ENCODE data around the gene MRGPRX4. TPM values are rescaled to one million over a fixed set of nuclear protein-coding genes. Genes with fewer than 3 reads are reported as not detected.
"Not testable (repeated sequence)": the region's sequence is repeated elsewhere in the genome, so short reads cannot be mapped to it uniquely, and the experiment has no call there.

The MRGPRX4 gene
- total and polyA plus RNA-seq, 12 donors, result not detected

DNA sequence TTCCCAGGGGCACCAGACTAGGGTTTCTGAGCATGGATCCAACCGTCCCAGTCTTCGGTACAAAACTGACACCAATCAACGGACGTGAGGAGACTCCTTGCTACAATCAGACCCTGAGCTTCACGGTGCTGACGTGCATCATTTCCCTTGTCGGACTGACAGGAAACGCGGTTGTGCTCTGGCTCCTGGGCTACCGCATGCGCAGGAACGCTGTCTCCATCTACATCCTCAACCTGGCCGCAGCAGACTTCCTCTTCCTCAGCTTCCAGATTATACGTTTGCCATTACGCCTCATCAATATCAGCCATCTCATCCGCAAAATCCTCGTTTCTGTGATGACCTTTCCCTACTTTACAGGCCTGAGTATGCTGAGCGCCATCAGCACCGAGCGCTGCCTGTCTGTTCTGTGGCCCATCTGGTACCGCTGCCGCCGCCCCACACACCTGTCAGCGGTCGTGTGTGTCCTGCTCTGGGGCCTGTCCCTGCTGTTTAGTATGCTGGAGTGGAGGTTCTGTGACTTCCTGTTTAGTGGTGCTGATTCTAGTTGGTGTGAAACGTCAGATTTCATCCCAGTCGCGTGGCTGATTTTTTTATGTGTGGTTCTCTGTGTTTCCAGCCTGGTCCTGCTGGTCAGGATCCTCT, 709 bp downstream of the MRGPRX4 start:
- DNase-seq, result no peak
- 82 to 88% (median 85%) methylated on average over 24 to 28 of the region's 28 CpGs for WGBS, 4 donors
- Histone ChIP-seq H3K4me1 (replicated peaks in 1 of 2) (no peaks in the 10 kb centered on the region), H3K27me3 (peaks cover 15% of the 10 kb centered on the region), H3K9me3 (replicated peaks in 1 of 3) (no peaks in the 10 kb centered on the region), H3K4me3 (no peak overlapping the region), H3K36me3 (replicated peaks in 1 of 2) (no peaks in the 10 kb centered on the region), H3K27ac (no peak overlapping the region)
- intact Hi-C loops (cut with DNase I), result no loop called here
- TF ChIP-seq CTCF (IDR thresholded peaks at IDR 0.05) (no peak), POLR2A (IDR thresholded peaks at IDR 0.05) (no peak)

DNA sequence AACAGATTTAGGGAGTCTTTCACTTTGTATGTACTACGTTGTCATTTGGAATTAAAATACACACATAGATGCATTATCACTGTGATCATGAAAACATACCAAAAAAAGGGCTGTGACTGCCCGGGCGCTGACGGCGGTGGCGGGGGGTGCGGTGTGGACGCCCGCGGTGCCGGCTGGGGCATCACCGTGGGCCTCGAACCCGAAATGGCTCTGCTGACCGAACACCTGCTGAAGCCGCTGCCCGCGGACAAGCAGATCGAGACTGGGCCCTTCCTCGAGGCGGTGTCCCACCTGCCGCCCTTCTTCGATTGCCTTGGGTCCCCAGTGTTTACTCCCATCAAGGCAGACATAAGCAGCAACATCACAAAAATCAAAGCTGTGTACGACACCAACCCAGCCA, 16.2 kb downstream of the MRGPRX4 start:
- Histone ChIP-seq H3K9me3 (replicated peaks in 1 of 3) (no peaks in the 10 kb centered on the region), H3K36me3 (replicated peaks in 1 of 2) (no peaks in the 10 kb centered on the region), H3K4me3 (no peak overlapping the region), H3K27me3 (peaks cover 8% of the 10 kb centered on the region), H3K27ac (no peak overlapping the region), H3K4me1 (replicated peaks in 1 of 2) (no peaks in the 10 kb centered on the region)
- WGBS, 4 donors, result 87 to 91% (median 90%) methylated on average over 24 of the region's 24 CpGs
- no peak for DNase-seq
- TF ChIP-seq POLR2A (IDR thresholded peaks at IDR 0.05) (no peak), CTCF (IDR thresholded peaks at IDR 0.05) (no peak)
- intact Hi-C loops (cut with DNase I), result no loop called here

DNA sequence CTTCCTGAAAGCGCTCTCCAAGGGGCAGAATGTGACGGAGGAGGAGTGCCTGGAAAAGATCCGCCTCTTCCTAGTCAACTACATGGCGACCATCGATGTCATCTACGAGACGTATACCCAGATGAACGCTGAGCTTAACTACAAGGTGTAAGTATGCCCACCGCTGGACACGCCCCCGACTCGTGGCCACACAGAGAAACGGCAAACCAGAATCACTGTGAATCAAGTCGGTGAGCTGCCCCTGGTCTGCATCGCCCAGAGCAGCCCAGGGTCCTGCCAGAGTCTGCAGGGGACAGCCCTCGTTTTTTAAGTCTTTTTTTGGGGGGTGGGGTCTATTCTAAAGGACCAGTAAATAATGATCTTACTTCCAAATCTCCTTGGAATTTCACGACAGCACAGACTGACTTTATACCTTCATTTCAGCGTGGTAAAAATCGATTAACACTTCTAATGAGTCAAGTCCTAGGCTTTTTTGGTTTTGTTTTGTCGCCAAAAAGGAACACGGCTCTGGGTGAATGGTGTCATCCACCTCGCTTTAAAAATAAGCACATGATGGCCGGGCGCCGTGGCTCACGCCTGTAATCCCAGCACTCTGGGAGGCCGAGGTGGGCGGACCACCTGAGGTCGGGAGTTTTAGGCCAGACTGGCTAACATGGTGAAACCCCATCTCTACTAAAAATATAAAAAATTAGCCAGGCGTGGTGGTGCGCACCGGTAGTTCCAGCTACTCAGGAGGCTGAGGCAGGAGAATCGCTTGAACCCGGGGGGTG, 17.0 kb downstream of the MRGPRX4 start:
- intact Hi-C loops (cut with DNase I); DNase-seq; H3K27me3 ChIP-seq; H3K27ac ChIP-seq; H3K4me1 ChIP-seq (replicated peaks in 1 of 2); H3K4me3 ChIP-seq; H3K36me3 ChIP-seq (replicated peaks in 1 of 2); H3K9me3 ChIP-seq (replicated peaks in 1 of 3): not testable (repeated sequence)
- 84 to 89% (median 88%) methylated on average over 34 of the region's 34 CpGs for WGBS, 4 donors

DNA sequence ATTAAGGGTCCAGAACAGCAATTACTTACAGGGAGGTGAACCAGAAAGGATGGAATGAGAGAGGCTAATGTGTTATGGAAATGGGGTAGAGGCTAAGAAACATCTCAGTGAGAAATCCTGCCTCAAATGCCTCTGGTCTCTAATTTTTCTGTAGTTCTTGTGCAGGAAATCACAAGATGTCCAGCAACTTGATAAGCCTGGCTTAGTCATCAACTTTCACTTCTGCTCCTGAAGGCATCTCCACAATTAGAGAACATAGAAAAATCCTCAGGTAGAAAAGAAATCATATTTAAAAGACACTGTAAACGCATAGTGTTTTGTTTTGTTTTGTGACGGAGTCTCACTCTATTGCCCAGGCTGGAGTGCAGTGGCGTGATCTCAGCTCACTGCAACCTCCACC, 18.7 kb downstream of the MRGPRX4 start:
- Histone ChIP-seq H3K27ac (no peak overlapping the region), H3K27me3 (peaks cover 5% of the 10 kb centered on the region), H3K36me3 (replicated peaks in 1 of 2) (no peaks in the 10 kb centered on the region), H3K9me3 (replicated peaks in 1 of 3) (no peaks in the 10 kb centered on the region), H3K4me1 (replicated peaks in 1 of 2) (no peaks in the 10 kb centered on the region), H3K4me3 (no peak overlapping the region)
- no peak for DNase-seq
- WGBS, 4 donors, result 80 to 91% (median 86%) methylated on average over 3 of the region's 3 CpGs
- intact Hi-C loops (cut with DNase I), result no loop called here
- TF ChIP-seq CTCF (IDR thresholded peaks at IDR 0.05) (no peak), POLR2A (IDR thresholded peaks at IDR 0.05) (no peak)

All from adrenal gland (tissue), 12 donors.